ENCODE data around the gene MLXIPL.
"Not testable (repeated sequence)": the region's sequence is repeated elsewhere in the genome, so short reads cannot be mapped to it uniquely, and the experiment has no call there.

The MLXIPL gene

GRCh38 chr7:73621168-73622063 is 2.9 kb downstream of the MLXIPL start:
- DNase-seq = no peak
- H3K4me3 ChIP-seq (ENCODE audit: low read depth, low read length) = no peak overlapping the region
- H3K36me3 ChIP-seq = no peaks in the 10 kb centered on the region
- TF ChIP-seq CTCF (IDR thresholded peaks at IDR 0.05; ENCODE audit: low read depth, low read length) = no peak
- H3K9me3 ChIP-seq = no peaks in the 10 kb centered on the region
- H3K27me3 ChIP-seq = peaks cover 31% of the 10 kb centered on the region
- H3K4me1 ChIP-seq = no peaks in the 10 kb centered on the region

DNA sequence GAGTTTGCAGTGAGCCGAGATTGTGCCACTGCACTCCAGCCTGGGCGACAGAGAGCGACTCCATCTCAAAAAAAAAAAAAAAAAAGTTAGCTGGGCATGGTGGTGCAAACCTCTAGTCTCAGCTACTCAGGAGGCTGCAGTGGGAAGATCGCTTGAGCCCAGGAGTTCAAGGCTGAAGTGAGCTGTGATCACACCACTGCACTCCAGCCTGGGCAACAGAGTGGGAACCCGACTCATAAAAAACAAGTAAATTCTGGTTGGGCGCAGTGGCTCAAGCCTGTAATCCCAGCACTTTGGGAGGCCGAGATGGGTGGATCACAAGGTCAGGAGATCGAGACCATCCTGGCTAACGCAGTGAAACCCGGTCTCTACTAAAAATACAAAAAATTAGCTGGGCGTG is 4.9 kb downstream of the MLXIPL start:
- H3K27me3 ChIP-seq = peaks cover 24% of the 10 kb centered on the region
- H3K9me3 ChIP-seq; DNase-seq; H3K36me3 ChIP-seq; H3K4me3 ChIP-seq (ENCODE audit: low read depth, low read length); H3K4me1 ChIP-seq: not testable (repeated sequence)

DNA sequence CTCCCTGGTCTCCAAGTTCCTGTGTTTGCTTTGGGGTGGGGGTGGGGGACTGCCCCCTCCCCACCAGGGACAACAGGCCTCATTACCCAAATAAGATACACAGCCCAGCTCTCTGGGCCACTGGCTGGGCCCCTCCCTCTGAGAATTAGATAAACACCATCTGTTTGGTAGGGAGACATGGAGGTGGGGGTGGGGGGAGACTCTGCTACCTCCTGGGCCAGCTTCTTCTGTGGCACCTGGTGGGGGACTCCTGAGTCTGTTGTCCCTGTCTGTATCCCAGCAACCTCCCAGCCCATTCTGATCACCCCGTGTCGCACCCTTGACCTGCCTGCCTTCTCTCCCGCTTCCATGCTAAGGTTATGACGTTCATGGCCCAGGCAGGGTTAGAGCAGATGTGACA is 5.8 kb downstream of the MLXIPL start:
- Histone ChIP-seq H3K4me1 (no peaks in the 10 kb centered on the region; the same call in 1 of the 2 replicates), H3K36me3 (no peaks in the 10 kb centered on the region), H3K4me3 (ENCODE audit: low read depth, low read length) (no peak overlapping the region), H3K27me3 (peaks cover 16% of the 10 kb centered on the region), H3K9me3 (no peaks in the 10 kb centered on the region)
- TF ChIP-seq CTCF (IDR thresholded peaks at IDR 0.05; ENCODE audit: low read depth, low read length) = no peak
- no peak for DNase-seq

GRCh38 chr7:73617520-73617919 is 6.8 kb downstream of the MLXIPL start:
- H3K4me3 ChIP-seq (ENCODE audit: low read depth, low read length); H3K36me3 ChIP-seq; H3K27me3 ChIP-seq; H3K4me1 ChIP-seq; H3K9me3 ChIP-seq; DNase-seq: not testable (repeated sequence)

GRCh38 chr7:73615886-73616285 is 8.4 kb downstream of the MLXIPL start:
- no peaks in the 10 kb centered on the region for H3K27me3 ChIP-seq
- no peaks in the 10 kb centered on the region; the same call in 1 of the 2 replicates for H3K4me1 ChIP-seq
- H3K4me3 ChIP-seq (ENCODE audit: low read depth, low read length) = no peak overlapping the region
- H3K9me3 ChIP-seq = no peaks in the 10 kb centered on the region
- H3K36me3 ChIP-seq = no peaks in the 10 kb centered on the region
- no peak for DNase-seq
- no peak for TF ChIP-seq CTCF (IDR thresholded peaks at IDR 0.05; ENCODE audit: low read depth, low read length)

DNA sequence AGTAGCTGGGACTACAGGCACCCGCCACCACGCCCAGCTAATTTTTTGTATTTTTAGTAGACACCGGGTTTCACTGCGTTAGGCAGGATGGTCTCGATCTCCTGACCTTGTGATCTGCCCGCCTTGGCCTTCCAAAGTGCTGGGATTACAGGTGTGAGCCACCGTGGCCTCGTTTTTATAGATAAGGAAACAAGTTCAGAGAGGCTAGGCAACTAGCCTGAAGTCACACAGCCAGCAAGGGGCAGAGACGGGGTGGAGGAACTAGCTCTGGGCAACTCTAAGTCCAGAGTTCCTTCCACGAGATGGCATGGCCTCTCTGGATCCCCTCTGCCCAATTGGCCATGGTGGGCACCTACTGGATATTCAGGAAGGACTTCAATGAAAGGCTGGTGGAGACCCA is 9.4 kb downstream of the MLXIPL start:
- not testable (repeated sequence) for H3K36me3 ChIP-seq; H3K4me3 ChIP-seq (ENCODE audit: low read depth, low read length); H3K27me3 ChIP-seq; H3K4me1 ChIP-seq; DNase-seq; H3K9me3 ChIP-seq

GRCh38 chr7:73613954-73614735 is 10.2 kb downstream of the MLXIPL start:
- no peaks in the 10 kb centered on the region; the same call in 1 of the 2 replicates for H3K4me1 ChIP-seq
- no peaks in the 10 kb centered on the region for H3K36me3 ChIP-seq
- H3K9me3 ChIP-seq = no peaks in the 10 kb centered on the region
- DNase-seq = no peak
- TF ChIP-seq CTCF (IDR thresholded peaks at IDR 0.05; ENCODE audit: low read depth, low read length) = no peak
- no peak overlapping the region for H3K4me3 ChIP-seq (ENCODE audit: low read depth, low read length)
- H3K27me3 ChIP-seq = no peaks in the 10 kb centered on the region
